GM12878 (cell line): Measurements from ENCODE around the gene GHSR. TPM values are rescaled to one million over a fixed set of nuclear protein-coding genes. Genes with fewer than 3 reads are reported as not detected.

ENCODE experiments used
- ATAC-seq: fragments of 200-7000 bp; cut with Tn5 transposase; 3 replicates; pipeline ENCODE4 v1.9.1; 2020; ENCODE audit warnings: mild to moderate bottlenecking, moderate library complexity
- BruUV-seq: library from RNA; stranded (reverse); fragments of 400-500 nt; replicated peaks from 2 replicates; lab custom pipeline; 2021; lab: Mats Ljungman, UMichigan
- CTCF ChIA-PET: fragments of 300-600 bp; sonication (Branson Sonifier 250); formaldehyde crosslinking; extraction: SDS; loops from one replicate; lab custom pipeline; 2021; ENCODE audit warnings: inconsistent platforms; lab: Yijun Ruan, JAX
- POLR2A ChIA-PET: fragments of 350-600 bp; formaldehyde crosslinking; extraction: SDS; loops from one replicate; lab custom pipeline; 2021; ENCODE audit warnings: inconsistent platforms; lab: Charles Lee
- RAD21 ChIA-PET: fragments of 300-600 bp; sonication (Branson Sonifier 250); formaldehyde crosslinking; loops from one replicate; lab custom pipeline; 2023; ENCODE audit warnings: antibody characterized with exemption; ENCODE audit not compliant: unreplicated experiment; lab: Charles Lee
- SMC1A ChIA-PET: fragments of 300-600 bp; sonication (Branson Sonifier 250); formaldehyde crosslinking; loops from one replicate; lab custom pipeline; 2023; ENCODE audit not compliant: unreplicated experiment, uncharacterized antibody; lab: Charles Lee
- DNase-seq: peaks from one replicate; pipeline ENCODE4 v3.0.0-alpha.2; 2011; ENCODE audit warnings: low read depth, low spot score
- FAIRE-seq: peaks from 3 replicates; lab custom pipeline; 2011; peaks lifted over from hg19 to GRCh38; lab: Jason Lieb, UNC
- H2AFZ ChIP-seq: 2 replicates; pipeline ENCODE4 v1.6.0; 2011; ENCODE audit warnings: low read depth, low read length, control low read depth; ENCODE audit not compliant: control insufficient read depth
- H3K27ac ChIP-seq: 2 replicates; pipeline ENCODE4 v1.5.1; 2011; ENCODE audit warnings: control low read depth; ENCODE audit not compliant: control insufficient read depth, insufficient read depth
- H3K27me3 ChIP-seq, 2 experiments: replicated peaks in 1 of 2; 2 replicates each; pipeline versions ENCODE4 v1.6.0 to v1.6.1; 2011; ENCODE audit warnings: low read length in 1 of 2; ENCODE audit not compliant: control insufficient read depth in 2 of 2, insufficient read depth in 2 of 2
- H3K36me3 ChIP-seq, 2 experiments: 2 replicates each; pipeline ENCODE4 v1.5.1; 2011; ENCODE audit warnings: low read length in 1 of 2; ENCODE audit not compliant: control insufficient read depth in 2 of 2, insufficient read depth in 2 of 2
- H3K4me1 ChIP-seq: 2 replicates; pipeline ENCODE4 v1.6.1; 2011; ENCODE audit warnings: mild to moderate bottlenecking, low read length, moderate library complexity, mixed read lengths; ENCODE audit not compliant: control insufficient read depth, insufficient read depth
- H3K4me2 ChIP-seq: 2 replicates; pipeline ENCODE4 v1.6.0; 2011; ENCODE audit warnings: control low read depth; ENCODE audit not compliant: control insufficient read depth, insufficient read depth
- H3K4me3 ChIP-seq: fragments of 200-600 bp; sonication (generic); 2 replicates; pipeline ENCODE4 v1.5.1; 2016
- H3K79me2 ChIP-seq: 2 replicates; pipeline ENCODE4 v1.6.0; 2011; ENCODE audit warnings: low read length; ENCODE audit not compliant: control insufficient read depth, insufficient read depth
- H3K9ac ChIP-seq: 2 replicates; pipeline ENCODE4 v1.8.0; 2011; ENCODE audit warnings: low read length, control low read depth, mixed read lengths; ENCODE audit not compliant: control insufficient read depth, insufficient read depth
- H3K9me3 ChIP-seq: replicated peaks from 3 replicates; pipeline ENCODE4 v1.5.1; 2011; ENCODE audit warnings: mild to moderate bottlenecking, low read length; ENCODE audit not compliant: control insufficient read depth, insufficient read depth
- H4K20me1 ChIP-seq: 2 replicates; pipeline ENCODE4 v1.6.0; 2011; ENCODE audit not compliant: control insufficient read depth, insufficient read depth
- EGR1 ChIP-seq, 2 experiments: IDR thresholded peaks; 1 replicate in 1 of 2; 2 replicates in 1 of 2; pipeline ENCODE4 v1.6.1; 2011 to 2012; ENCODE audit warnings: low read depth in 2 of 2, low read length in 2 of 2, borderline replicate concordance in 1 of 2, mild to moderate bottlenecking in 1 of 2, moderate library complexity in 1 of 2
- IRF4 ChIP-seq: IDR thresholded peaks from 2 replicates; pipeline ENCODE4 v1.6.1; 2011; ENCODE audit warnings: low read depth, low read length
- PKNOX1 ChIP-seq: fragments of 450-650 bp; IDR thresholded peaks from 2 replicates; pipeline ENCODE4 v1.6.1; 2016; ENCODE audit warnings: mild to moderate bottlenecking
- SMAD5 ChIP-seq: IDR thresholded peaks from 2 replicates; pipeline ENCODE4 v1.6.1; 2016; ENCODE audit warnings: antibody characterized with exemption, low read depth
- SP1 ChIP-seq: IDR thresholded peaks from one replicate; pipeline ENCODE4 v1.6.1; 2011; ENCODE audit warnings: low read depth, low read length
- TARDBP ChIP-seq: IDR thresholded peaks from 2 replicates; pipeline ENCODE4 v1.6.1; 2016; ENCODE audit warnings: borderline replicate concordance
- TCF12 ChIP-seq: IDR thresholded peaks from 2 replicates; pipeline ENCODE4 v1.6.1; 2011; ENCODE audit warnings: low read depth, mild to moderate bottlenecking, low read length
- USF2 ChIP-seq: IDR thresholded peaks from 2 replicates; pipeline ENCODE4 v1.6.1; 2011; ENCODE audit warnings: low read depth, low read length, improper control_type of control experiment, borderline replicate concordance
- WGBS: methylation state at CpG from one replicate; pipeline ENCODE4 v1.1.6; 2016; ENCODE audit warnings: low lambda C conversion rate; ENCODE audit not compliant: insufficient replicate concordance, insufficient coverage; ENCODE audit errors: missing lambda C conversion rate; 5-methylcytosine and 5-hydroxymethylcytosine counted together
- in situ Hi-C: fragments of 300-500 bp; cut with MboI; formaldehyde crosslinking; loops from 9 replicates; pipeline ENCODE4 v1.14.3; 2018; ENCODE audit warnings: mixed read lengths
- intact Hi-C: fragments of 100-400 bp; cut with micrococcal nuclease; formaldehyde crosslinking; loops from one replicate; pipeline ENCODE4 v1.14.2; 2022; ENCODE audit not compliant: unreplicated experiment
- polyA plus RNA-seq, 11 experiments: library from polyadenylated mRNA; depleted of rRNA in 4 of 11; unstranded in 6 of 11; stranded (reverse) in 5 of 11; fragments of >200 nt; fragmentation: Nextera tagmentation in 4 of 11; fragmentation: Illumina TruSeq in 1 of 11; extraction: Ambion mirVana in 4 of 11; extraction: Trizol in 1 of 11; gene quantifications; 1 replicate in 1 of 11; 2 replicates in 10 of 11; pipeline versions ENCODE4 v1.2.1 to v1.2.3, GENCODE V29; 2011 to 2016; ENCODE audit warnings: inconsistent platforms in 2 of 11, missing spikeins in 2 of 11, low read depth in 1 of 11
- total RNA-seq, 4 experiments: library from RNA; depleted of rRNA in 3 of 4; stranded (reverse); fragments of >200 nt in 3 of 4; fragmentation: Illumina TruSeq in 1 of 4; extraction: Trizol in 1 of 4; gene quantifications; 2 replicates each; pipeline versions ENCODE4 v1.2.1 to v1.2.3, GENCODE V29; 2013 to 2021

The GHSR gene
- total and polyA plus RNA-seq, 10 of the 15 experiments (the other 5 are each of a cell fraction or from before 2014, with no cell fraction given): not detected

GRCh38 chr3:172411478-172411947 lies 36.7 kb downstream of the GHSR start:
- H2AFZ ChIP-seq: no peak overlapping the region
- H3K36me3 ChIP-seq: no peaks in the 10 kb centered on the region
- no peak; the same call in 1 of the 3 replicates for ATAC-seq
- SMC1A ChIA-PET: no interaction called here
- H3K4me1 ChIP-seq: no peaks in the 10 kb centered on the region
- TF ChIP-seq SP1 (no peak), USF2 (no peak), SMAD5 (no peak), TCF12 (no peak), IRF4 (no peak), EGR1 (IDR thresholded peaks at IDR 0.05; ENCODE audit: borderline replicate concordance in 1 of 2, low read depth in 2 of 2, low read length in 2 of 2) (no peak), TARDBP (no peak), PKNOX1 (no peak)
- no peaks in the 10 kb centered on the region for H3K27me3 ChIP-seq
- in situ Hi-C loops: no loop called here
- H3K4me2 ChIP-seq: no peak overlapping the region
- BruUV-seq: no TSS peak
- POLR2A ChIA-PET: no interaction called here
- H4K20me1 ChIP-seq: no peaks in the 10 kb centered on the region
- H3K27ac ChIP-seq: no peak overlapping the region
- intact Hi-C loops: no loop called here
- RAD21 ChIA-PET: no interaction called here
- WGBS: 46% methylated on average over 6 of the region's 6 CpGs
- H3K79me2 ChIP-seq: no peaks in the 10 kb centered on the region
- no peaks in the 10 kb centered on the region for H3K9me3 ChIP-seq
- no peak overlapping the region for H3K4me3 ChIP-seq
- no peak overlapping the region for H3K9ac ChIP-seq
- no peak for DNase-seq
- FAIRE-seq: no peak
- CTCF ChIA-PET: no interaction called here
